ENCODE measurements around the gene ELMOD1. TPM values are rescaled to one million over a fixed set of nuclear protein-coding genes. Genes with fewer than 3 reads are reported as not detected.
A peak's percentile ranks its signal among the peaks of the same experiment; 100 is the strongest.

Gene ELMOD1
- total and polyA plus RNA-seq, 10 donors: 0.02 TPM; not detected in 9

GRCh38 chr11:107592231-107592590, 1.3 kb downstream of the ELMOD1 start:
- no peaks in the 10 kb centered on the region for H3K36me3 ChIP-seq
- no peak for DNase-seq
- peaks cover 0 to 91% (median 64%) of the 10 kb centered on the region in 7 donors for H3K27me3 ChIP-seq (replicated peaks in 1 of 7)
- no peaks in the 10 kb centered on the region for H3K9me3 ChIP-seq
- no peak for TF ChIP-seq POLR2AphosphoS5 (IDR thresholded peaks at IDR 0.05)
- no peak for TF ChIP-seq CTCF (IDR thresholded peaks at IDR 0.05 in 8 of 11, conservative IDR thresholded peaks at IDR 0.05 in 3 of 11)
- no peak for TF ChIP-seq POLR2A (IDR thresholded peaks at IDR 0.05)
- H3K4me1 ChIP-seq: peaks cover 6 to 30% (median 28%) of the 10 kb centered on the region in 6 donors
- intact Hi-C loops (cut with DNase I; ENCODE audit: low total_unique reads): no loop called here
- H3K27ac ChIP-seq: no peak overlapping the region
- peak overlapping the region in 4 of 8 donors; percentile 47 to 78 (median 60) for H3K4me3 ChIP-seq
- WGBS, 5 donors: 9 to 17% (median 10%) methylated on average over 6 of the region's 6 CpGs

- Histone ChIP-seq H3K27me3 (replicated peaks in 1 of 7) (peaks cover 0 to 91% (median 64%) of the 10 kb centered on the region in 7 donors), H3K4me3 (no peak overlapping the region), H3K36me3 (no peaks in the 10 kb centered on the region), H3K4me1 (peaks cover 6 to 30% (median 28%) of the 10 kb centered on the region in 6 donors), H3K9me3 (no peaks in the 10 kb centered on the region), H3K27ac (no peak overlapping the region)
- no peak for DNase-seq
- intact Hi-C loops (cut with DNase I; ENCODE audit: low total_unique reads): no loop called here
- TF ChIP-seq CTCF (IDR thresholded peaks at IDR 0.05 in 8 of 11, conservative IDR thresholded peaks at IDR 0.05 in 3 of 11): no peak
- no peak for TF ChIP-seq POLR2AphosphoS5 (IDR thresholded peaks at IDR 0.05)
- no peak for TF ChIP-seq POLR2A (IDR thresholded peaks at IDR 0.05)
- 20 to 31% (median 23%) methylated on average over 5 of the region's 5 CpGs for WGBS, 5 donors
Observed at GRCh38 chr11:107592813-107593212, 1.9 kb downstream of the ELMOD1 start.

- no peak for TF ChIP-seq CTCF (IDR thresholded peaks at IDR 0.05 in 8 of 11, conservative IDR thresholded peaks at IDR 0.05 in 3 of 11)
- TF ChIP-seq POLR2A (IDR thresholded peaks at IDR 0.05): no peak
- no peak for TF ChIP-seq POLR2AphosphoS5 (IDR thresholded peaks at IDR 0.05)
- 25 to 40% (median 37%) methylated on average over 4 of the region's 4 CpGs for WGBS, 5 donors
- Histone ChIP-seq H3K36me3 (no peaks in the 10 kb centered on the region), H3K9me3 (no peaks in the 10 kb centered on the region), H3K27ac (no peak overlapping the region), H3K27me3 (replicated peaks in 1 of 7) (peaks cover 0 to 90% (median 57%) of the 10 kb centered on the region in 7 donors), H3K4me1 (peaks cover 6 to 30% (median 28%) of the 10 kb centered on the region in 6 donors), H3K4me3 (no peak overlapping the region)
- DNase-seq: no peak
- intact Hi-C loops (cut with DNase I; ENCODE audit: low total_unique reads): no loop called here
Observed at GRCh38 chr11:107593951-107594350, 3.0 kb downstream of the ELMOD1 start.

GRCh38 chr11:107594736-107595135, 3.8 kb downstream of the ELMOD1 start:
- H3K27ac ChIP-seq: no peak overlapping the region
- H3K9me3 ChIP-seq: no peaks in the 10 kb centered on the region
- H3K4me3 ChIP-seq: no peak overlapping the region
- TF ChIP-seq POLR2A (IDR thresholded peaks at IDR 0.05) (no peak), CTCF (IDR thresholded peaks at IDR 0.05 in 8 of 11, conservative IDR thresholded peaks at IDR 0.05 in 3 of 11) (no peak), POLR2AphosphoS5 (IDR thresholded peaks at IDR 0.05) (no peak)
- H3K36me3 ChIP-seq: no peaks in the 10 kb centered on the region
- H3K4me1 ChIP-seq: peaks cover 6 to 29% (median 26%) of the 10 kb centered on the region in 6 donors
- H3K27me3 ChIP-seq (replicated peaks in 1 of 7): peaks cover 0 to 87% (median 49%) of the 10 kb centered on the region in 7 donors
- intact Hi-C loops (cut with DNase I; ENCODE audit: low total_unique reads): no loop called here
- no peak for DNase-seq
- 56 to 75% (median 70%) methylated on average over 2 of the region's 2 CpGs for WGBS, 5 donors

Measured in spleen (tissue), 11 donors.